ENCODE results near the gene DYSF. TPM values are rescaled to one million over a fixed set of nuclear protein-coding genes. Genes with fewer than 3 reads are reported as not detected.

DYSF gene
- total and polyA plus RNA-seq, 2 donors (not counting 3 experiments of a cell fraction or from before 2014, with no cell fraction given) = 50.9 to 152 TPM

- Histone ChIP-seq H3K9me1 (replicated peaks; ENCODE audit: control insufficient read depth, extremely low read depth, insufficient read depth, low read length) (no peaks in the 10 kb centered on the region), H3K4me2 (ENCODE audit: insufficient read depth, low read length) (no peak overlapping the region), H3K9ac (replicated peaks; ENCODE audit: extremely low read depth, insufficient read depth, low read length) (no peak overlapping the region), H3K27ac (ENCODE audit: insufficient read depth, low read depth, low read length) (no peak overlapping the region), H3K4me1 (ENCODE audit: control insufficient read depth, extremely low read depth, insufficient read depth, low read length) (no peaks in the 10 kb centered on the region), H3K79me2 (ENCODE audit: control insufficient read depth, insufficient read depth, low read length) (no peaks in the 10 kb centered on the region), H3K9me3 (replicated peaks; ENCODE audit: control insufficient read depth, insufficient read depth, low read length) (no peaks in the 10 kb centered on the region), H3K4me3 (replicated peaks in 1 of 3; ENCODE audit: insufficient read depth in 1 of 3, low read depth in 1 of 3, low read length in 3 of 3) (no peak overlapping the region), H2AFZ (ENCODE audit: low read depth, low read length) (no peak overlapping the region), H4K20me1 (replicated peaks; ENCODE audit: control insufficient read depth, extremely low read depth, insufficient read depth, low read length) (no peaks in the 10 kb centered on the region), H3K36me3 (ENCODE audit: control insufficient read depth in 2 of 2, extremely low read depth in 1 of 2, insufficient read depth in 2 of 2, low read length in 2 of 2) (peaks cover 5 to 28% of the 10 kb centered on the region in 2 experiments), H3K27me3 (ENCODE audit: control insufficient read depth in 2 of 2, insufficient read depth in 2 of 2, low read length in 2 of 2) (no peaks in the 10 kb centered on the region)
- no peak for DNase-seq (ENCODE audit: low read depth, low spot score)
- CTCF ChIA-PET = interaction anchor here (1.3 kb wide), 1 partner anchor 127 kb away, joined by 4 read pairs; no protein-coding TSS in a partner anchor
- FAIRE-seq = no peak
- intact Hi-C loops (cut with micrococcal nuclease) = no loop called here
- dilution Hi-C loops (cut with MboI; ENCODE audit: extremely low pct_ligation_motif_present, low sequenced_read_pairs) = no loop called here
- POLR2A ChIA-PET = no interaction called here
- BruUV-seq (replicated peaks) = no TSS peak
- TF ChIP-seq GATA2 (IDR thresholded peaks at IDR 0.05; ENCODE audit: insufficient read depth, insufficient read length, low read depth, low read length) (no peak), MYC (IDR thresholded peaks at IDR 0.05; ENCODE audit: low read depth, low read length) (no peak), POLR2AphosphoS5 (IDR thresholded peaks at IDR 0.05; ENCODE audit: insufficient read depth, low read depth, low read length) (no peak), MAX (IDR thresholded peaks at IDR 0.05; ENCODE audit: insufficient read depth, insufficient read length) (no peak), JUN (IDR thresholded peaks at IDR 0.05; ENCODE audit: borderline replicate concordance, insufficient read depth, insufficient read length, low read depth) (no peak), POLR2A (IDR thresholded peaks at IDR 0.05; ENCODE audit: low read depth, low read length) (no peak), CTCF (IDR thresholded peaks at IDR 0.05; ENCODE audit: extremely low read depth in 1 of 2, insufficient read depth in 1 of 2, low read depth in 1 of 2, low read length in 2 of 2) (no peak), FOS (IDR thresholded peaks at IDR 0.05; ENCODE audit: borderline replicate concordance, insufficient read depth, low read length) (no peak), EZH2 (IDR thresholded peaks at IDR 0.05; ENCODE audit: borderline replicate concordance, low read depth, low read length, severe bottlenecking) (no peak)
Measured at GRCh38 chr2:71671203-71671854, 218.0 kb downstream of the DYSF start.

All from endothelial cell of umbilical vein (primary cell).